ENCODE data around the gene RPL36AL. TPM values are rescaled to one million over a fixed set of nuclear protein-coding genes. Genes with fewer than 3 reads are reported as not detected.
A peak's percentile ranks its signal among the peaks of the same experiment; 100 is the strongest.
"Not testable (repeated sequence)": the region's sequence is repeated elsewhere in the genome, so short reads cannot be mapped to it uniquely, and the experiment has no call there.

The RPL36AL gene
- total RNA-seq, 1 experiment from 2014 or later, result 271 TPM

GRCh38 chr14:49598189-49598484 is 22.3 kb downstream of the RPL36AL start:
- peak overlapping the region; percentile 100 for H3K27ac ChIP-seq
- peak overlapping the region; percentile 98 for H3K4me3 ChIP-seq
- no peaks in the 10 kb centered on the region for H3K27me3 ChIP-seq
- no peaks in the 10 kb centered on the region; the same call in 1 of the 2 replicates for H3K4me1 ChIP-seq
- DNase-seq, result no peak
- peaks cover 16% of the 10 kb centered on the region for H3K36me3 ChIP-seq
- H3K9me3 ChIP-seq (replicated peaks), result no peaks in the 10 kb centered on the region; the same call in 1 of the 2 replicates

DNA sequence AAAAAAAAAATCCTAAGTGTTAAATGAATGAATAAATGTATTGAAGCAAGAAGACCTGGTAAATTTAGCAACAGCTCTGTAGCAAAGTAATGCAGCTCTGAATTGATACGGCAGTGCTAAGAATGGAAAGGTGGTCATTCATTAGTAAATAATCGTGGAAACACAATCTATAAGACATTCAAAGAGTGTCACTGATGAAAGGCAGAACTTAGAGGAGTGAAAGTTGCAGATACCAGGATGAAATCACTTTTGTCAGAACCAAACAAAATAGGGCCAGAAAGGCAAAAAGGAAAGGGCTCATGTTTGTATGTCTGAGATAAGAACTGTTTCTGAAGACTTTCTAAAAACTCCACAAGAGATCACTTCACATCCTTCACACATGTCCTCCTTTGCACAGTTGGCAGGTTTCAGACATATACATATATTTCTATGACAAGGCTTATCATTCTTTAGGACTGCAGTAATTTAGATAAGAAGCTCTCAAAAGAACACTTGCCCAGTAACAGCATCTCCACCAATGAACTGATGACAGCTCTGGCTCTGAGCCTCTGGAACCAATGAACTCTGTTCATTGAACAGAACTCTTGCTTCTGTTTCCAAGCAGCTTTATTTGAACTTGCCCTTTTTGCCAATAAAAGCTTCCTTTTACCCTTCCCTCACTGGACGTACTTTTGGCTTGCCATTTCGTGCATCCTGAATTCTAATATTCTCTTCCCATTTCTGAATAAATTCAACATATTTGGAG is 25.9 kb downstream of the RPL36AL start:
- no peaks in the 10 kb centered on the region; the same call in 1 of the 2 replicates for H3K36me3 ChIP-seq
- no peak overlapping the region for H3K27ac ChIP-seq
- H3K27me3 ChIP-seq, result no peaks in the 10 kb centered on the region
- no peak for DNase-seq
- H3K4me3 ChIP-seq, result no peak overlapping the region
- no peaks in the 10 kb centered on the region; the same call in 1 of the 2 replicates for H3K9me3 ChIP-seq (replicated peaks)
- H3K4me1 ChIP-seq, result no peaks in the 10 kb centered on the region; the same call in 1 of the 2 replicates

GRCh38 chr14:49593016-49593415 is 27.4 kb downstream of the RPL36AL start:
- no peak for DNase-seq
- H3K27ac ChIP-seq, result no peak overlapping the region
- no peaks in the 10 kb centered on the region for H3K27me3 ChIP-seq
- H3K9me3 ChIP-seq (replicated peaks), result no peaks in the 10 kb centered on the region; the same call in 1 of the 2 replicates
- H3K36me3 ChIP-seq, result no peaks in the 10 kb centered on the region
- H3K4me1 ChIP-seq, result no peaks in the 10 kb centered on the region; the same call in 1 of the 2 replicates
- H3K4me3 ChIP-seq, result no peak overlapping the region

- Histone ChIP-seq H3K4me3 (no peak overlapping the region), H3K4me1 (no peaks in the 10 kb centered on the region; the same call in 1 of the 2 replicates), H3K36me3 (peaks cover 7% of the 10 kb centered on the region), H3K27ac (no peak overlapping the region), H3K27me3 (no peaks in the 10 kb centered on the region), H3K9me3 (replicated peaks) (no peaks in the 10 kb centered on the region)
- no peak for DNase-seq
Measured at GRCh38 chr14:49589387-49589786, 31.0 kb downstream of the RPL36AL start.

DNA sequence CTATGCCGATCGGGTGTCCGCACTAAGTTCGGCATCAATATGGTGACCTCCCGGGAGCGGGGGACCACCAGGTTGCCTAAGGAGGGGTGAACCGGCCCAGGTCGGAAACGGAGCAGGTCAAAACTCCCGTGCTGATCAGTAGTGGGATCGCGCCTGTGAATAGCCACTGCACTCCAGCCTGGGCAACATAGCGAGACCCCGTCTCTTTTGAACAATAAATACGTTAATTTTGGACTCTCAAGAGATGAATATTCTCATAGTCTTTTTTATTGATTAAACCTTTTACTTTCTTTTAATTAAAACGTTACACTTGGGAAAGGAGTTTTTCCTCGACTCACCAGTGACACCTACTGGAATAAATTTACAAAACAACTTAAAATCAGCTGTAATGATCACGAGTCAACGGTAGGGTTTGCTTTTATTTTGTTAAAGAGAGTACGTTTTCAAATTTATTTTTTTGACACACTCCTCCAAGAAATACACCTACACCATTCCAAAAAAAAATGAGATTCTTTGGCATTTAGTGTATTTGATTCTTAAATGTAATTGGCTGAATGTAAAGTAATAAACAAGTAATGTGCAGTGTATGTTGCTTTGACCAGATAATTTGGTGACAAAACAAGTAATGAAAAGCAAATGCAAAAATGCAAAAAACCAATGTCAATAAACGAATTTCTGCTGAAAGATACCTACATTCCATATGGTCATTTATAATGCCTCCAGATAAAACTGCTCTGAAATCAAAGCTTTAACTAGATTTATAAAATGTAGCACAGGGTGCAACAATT is 33.6 kb downstream of the RPL36AL start:
- peak; percentile 58 to 76 for DNase-seq
- Histone ChIP-seq H3K27me3 (no peaks in the 10 kb centered on the region), H3K36me3 (peaks cover 32% of the 10 kb centered on the region), H3K27ac (peak overlapping the region; percentile 92; the same call in 1 of the 2 replicates), H3K4me3 (peak overlapping the region; percentile 88), H3K9me3 (replicated peaks) (no peaks in the 10 kb centered on the region), H3K4me1 (no peaks in the 10 kb centered on the region)

- Histone ChIP-seq H3K36me3 (peaks cover 35% of the 10 kb centered on the region), H3K27ac (peak within 1 kb of the TSS; percentile 92), H3K27me3 (no peaks in the 10 kb centered on the region), H3K4me3 (peak within 1 kb of the TSS; percentile 88), H3K9me3 (replicated peaks) (no peaks in the 10 kb centered on the region), H3K4me1 (no peaks in the 10 kb centered on the region)
- peak; percentile 97 to 99 for DNase-seq
Measured at GRCh38 chr14:49585803-49586672, 34.4 kb downstream of the RPL36AL start, which contains the start of gene RPS29. Gene RPS29 (minus strand): TSS chr14:49586380. CDS start chr14:49586346, 34 bp downstream.

- H3K4me3 ChIP-seq, result peak overlapping the region; percentile 88
- H3K36me3 ChIP-seq, result peaks cover 35% of the 10 kb centered on the region
- H3K9me3 ChIP-seq (replicated peaks); DNase-seq; H3K4me1 ChIP-seq; H3K27me3 ChIP-seq: not testable (repeated sequence)
- H3K27ac ChIP-seq, result peak overlapping the region; percentile 92
Measured at GRCh38 chr14:49584981-49585640, 35.3 kb downstream of the RPL36AL start.

- H3K9me3 ChIP-seq (replicated peaks), result no peaks in the 10 kb centered on the region
- no peaks in the 10 kb centered on the region for H3K27me3 ChIP-seq
- DNase-seq, result no peak
- H3K4me1 ChIP-seq, result no peaks in the 10 kb centered on the region
- peaks cover 40% of the 10 kb centered on the region for H3K36me3 ChIP-seq
- H3K4me3 ChIP-seq, result no peak overlapping the region
- no peak overlapping the region for H3K27ac ChIP-seq
Measured at GRCh38 chr14:49584058-49584457, 36.4 kb downstream of the RPL36AL start.

DNA sequence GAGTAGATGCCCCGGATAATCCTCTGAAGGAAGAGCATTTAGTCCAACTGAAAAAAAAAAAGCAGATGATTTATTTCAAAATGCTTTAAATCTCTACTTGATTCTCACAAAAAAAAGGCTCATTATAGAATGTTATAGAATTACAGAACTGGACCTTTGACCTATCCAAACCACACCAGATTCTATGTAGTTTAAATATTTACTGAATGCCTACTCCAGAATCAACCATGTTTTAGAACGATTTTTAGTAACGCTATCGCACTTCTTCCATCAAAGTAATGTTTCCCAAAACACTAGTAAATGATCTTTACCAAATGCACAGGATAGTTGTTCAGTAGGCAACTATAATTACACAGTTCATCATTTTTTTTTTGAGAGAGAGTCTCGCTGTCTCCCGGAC is 36.8 kb downstream of the RPL36AL start:
- no peak for DNase-seq
- Histone ChIP-seq H3K9me3 (replicated peaks) (no peaks in the 10 kb centered on the region), H3K36me3 (peaks cover 40% of the 10 kb centered on the region), H3K4me1 (no peaks in the 10 kb centered on the region), H3K4me3 (no peak overlapping the region), H3K27me3 (no peaks in the 10 kb centered on the region), H3K27ac (no peak overlapping the region)

DNA sequence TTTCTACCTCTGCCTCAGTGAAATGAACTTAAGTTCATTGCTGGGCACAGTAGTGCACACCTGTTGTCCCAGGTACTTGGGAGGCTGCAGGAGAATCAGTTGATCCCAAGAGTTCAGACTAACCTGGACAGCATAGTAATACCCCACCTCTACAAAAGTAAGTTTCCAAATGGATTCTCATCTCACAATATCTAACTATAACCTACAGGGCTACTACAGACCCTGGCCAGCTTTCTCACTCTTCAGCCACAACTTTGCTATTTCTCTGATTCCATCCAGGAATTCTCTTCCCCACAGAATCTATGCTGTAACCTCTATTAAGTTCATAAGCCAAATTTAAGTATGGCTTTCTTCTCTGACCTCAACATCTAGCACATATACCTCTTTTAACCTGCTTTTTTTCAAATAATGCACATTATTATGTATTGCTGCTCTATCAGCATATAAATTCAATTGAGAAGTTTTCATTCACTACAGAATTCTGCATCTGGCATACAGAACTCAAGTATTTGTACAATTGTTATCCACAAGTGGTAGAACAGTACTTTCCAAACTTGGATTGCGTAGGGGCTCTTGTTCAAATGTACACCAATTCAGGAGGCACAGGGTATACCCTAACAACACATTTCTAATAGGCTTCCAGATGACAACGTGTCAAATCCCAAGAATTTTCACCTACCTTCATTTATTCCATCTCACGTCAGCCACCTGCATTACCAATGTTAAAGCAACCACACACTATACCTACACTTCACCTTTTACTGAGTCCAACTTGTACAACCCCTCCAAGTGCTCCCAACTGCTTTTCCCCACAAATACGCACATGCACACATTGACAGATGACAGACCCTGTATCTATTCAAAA is 38.1 kb downstream of the RPL36AL start:
- no peak for DNase-seq
- Histone ChIP-seq H3K4me1 (no peaks in the 10 kb centered on the region), H3K27me3 (no peaks in the 10 kb centered on the region), H3K36me3 (peaks cover 45% of the 10 kb centered on the region), H3K4me3 (no peak overlapping the region), H3K9me3 (replicated peaks) (no peaks in the 10 kb centered on the region), H3K27ac (no peak overlapping the region)

DNA sequence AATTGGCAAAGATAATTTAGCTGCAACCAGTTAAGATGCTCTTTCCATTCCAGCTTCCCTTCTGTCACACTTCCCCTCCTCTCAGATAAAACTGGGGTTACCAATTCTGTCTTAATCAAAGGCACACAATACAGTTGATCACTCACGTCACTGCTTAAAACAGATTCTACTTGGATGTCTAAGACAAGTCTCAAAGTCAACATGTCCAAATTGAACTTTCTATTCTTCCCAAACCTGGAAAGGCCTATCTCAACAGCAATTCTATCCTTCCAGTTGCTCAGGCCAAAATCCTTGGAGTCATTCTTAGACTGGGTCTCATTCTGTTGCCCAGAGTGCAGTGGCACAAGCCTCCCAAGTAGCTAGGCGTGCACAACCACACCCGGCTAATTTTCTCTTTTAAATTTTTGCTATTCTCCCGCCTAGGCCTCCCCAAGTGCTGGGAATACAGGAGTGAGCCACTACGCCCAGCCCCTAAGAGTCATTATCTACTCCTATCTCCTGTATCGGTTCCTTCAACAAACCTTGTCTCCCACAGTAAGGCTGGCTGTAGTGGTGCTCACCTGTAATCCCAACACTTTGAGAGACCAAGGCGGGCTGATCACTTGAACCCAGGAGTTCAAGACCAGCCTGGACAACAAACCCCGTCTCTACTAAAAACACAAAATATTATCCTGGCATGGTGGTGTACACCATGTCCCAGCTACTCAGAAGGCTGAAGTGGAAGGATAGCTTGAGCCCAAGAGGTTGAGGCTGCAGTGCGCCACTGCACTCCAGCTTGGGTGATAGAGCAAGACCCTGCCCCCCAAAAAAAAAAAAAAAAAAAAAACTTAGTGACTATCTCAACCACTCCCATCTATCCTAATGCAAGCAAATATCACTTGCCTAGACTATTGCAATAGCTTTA is 39.0 kb downstream of the RPL36AL start:
- H3K9me3 ChIP-seq (replicated peaks), result no peaks in the 10 kb centered on the region
- no peaks in the 10 kb centered on the region for H3K27me3 ChIP-seq
- peaks cover 53% of the 10 kb centered on the region for H3K36me3 ChIP-seq
- no peaks in the 10 kb centered on the region for H3K4me1 ChIP-seq
- no peak overlapping the region for H3K27ac ChIP-seq
- H3K4me3 ChIP-seq, result no peak overlapping the region
- DNase-seq, result no peak

DNA sequence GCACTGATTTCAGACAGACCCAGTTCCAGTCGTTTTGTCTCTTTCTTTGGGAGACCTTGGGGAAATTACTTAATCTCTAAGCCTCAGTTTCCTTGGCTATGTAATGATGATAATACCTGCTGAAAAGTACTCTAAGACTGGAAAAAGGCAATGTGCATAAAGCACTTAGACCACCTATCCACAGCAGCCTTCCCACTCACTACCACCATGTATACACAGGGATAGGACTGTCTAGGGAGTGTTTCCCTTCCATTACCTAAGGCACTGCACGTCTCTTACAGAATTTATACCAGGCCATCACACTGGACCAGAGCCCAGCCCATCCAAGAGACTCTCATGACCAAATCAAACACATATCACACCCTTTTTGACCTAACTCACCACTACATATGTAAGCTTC is 40.6 kb downstream of the RPL36AL start:
- H3K36me3 ChIP-seq, result peaks cover 52% of the 10 kb centered on the region
- H3K27ac ChIP-seq, result no peak overlapping the region
- no peaks in the 10 kb centered on the region for H3K9me3 ChIP-seq (replicated peaks)
- H3K27me3 ChIP-seq, result no peaks in the 10 kb centered on the region
- H3K4me3 ChIP-seq, result no peak overlapping the region
- DNase-seq, result no peak
- H3K4me1 ChIP-seq, result no peaks in the 10 kb centered on the region

DNA sequence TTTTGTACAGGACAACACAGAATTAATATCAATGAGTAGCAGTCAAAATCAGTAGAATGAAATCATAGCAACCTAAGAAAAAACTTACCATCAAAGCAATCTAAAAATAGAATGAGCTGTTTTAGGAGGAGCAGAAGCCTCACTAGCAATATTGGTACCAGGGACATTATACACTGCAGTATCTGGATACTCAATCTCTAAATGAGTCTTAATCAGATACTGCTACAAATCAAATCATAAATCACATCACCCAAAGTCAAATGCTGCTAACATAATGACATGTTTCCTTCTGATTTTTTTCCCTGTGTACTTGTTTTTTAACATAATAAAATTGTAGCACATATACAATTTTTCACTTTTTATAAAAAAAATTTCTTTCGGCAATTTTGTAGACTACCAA is 42.3 kb downstream of the RPL36AL start:
- Histone ChIP-seq H3K27me3 (no peaks in the 10 kb centered on the region), H3K27ac (no peak overlapping the region), H3K36me3 (peaks cover 43% of the 10 kb centered on the region), H3K9me3 (replicated peaks) (no peaks in the 10 kb centered on the region), H3K4me1 (no peaks in the 10 kb centered on the region), H3K4me3 (no peak overlapping the region)
- DNase-seq, result no peak

All from SJCRH30 (cell line).